SK-N-SH (cell line): ENCODE results near the gene CYP2A7. TPM values are rescaled to one million over a fixed set of nuclear protein-coding genes. Genes with fewer than 3 reads are reported as not detected.
"Not testable (repeated sequence)": the region's sequence is repeated elsewhere in the genome, so short reads cannot be mapped to it uniquely, and the experiment has no call there.

Experiments
- CTCF ChIA-PET: fragments of 300-600, 350-600 bp; formaldehyde crosslinking; extraction: SDS; loops from one replicate; lab custom pipeline; 2021; lab: Yijun Ruan, JAX
- POLR2A ChIA-PET: fragments of 350-600 bp; sonication (Branson Sonifier 250); formaldehyde crosslinking; extraction: SDS; loops from one replicate; lab custom pipeline; 2020; ENCODE audit warnings: antibody characterized with exemption, inconsistent platforms; lab: Yijun Ruan, JAX
- DNase-seq: peaks from one replicate; pipeline ENCODE4 v3.0.0; 2012
- H2AFZ ChIP-seq: fragments of 200-600 bp; sonication (generic); 2 replicates; pipeline ENCODE4 v1.8.1; 2016; ENCODE audit warnings: antibody characterized with exemption, mild to moderate bottlenecking, low read depth
- H3F3A ChIP-seq: fragments of 200-600 bp; sonication (generic); replicated peaks from 2 replicates; pipeline ENCODE3; 2016; ENCODE audit warnings: antibody characterized with exemption, mild to moderate bottlenecking; ENCODE audit not compliant: insufficient read depth
- H3K27ac ChIP-seq, 2 experiments: fragments of 200-500 bp in 1 of 2; fragments of 200-600 bp in 1 of 2; sonication (Bioruptor generic) in 1 of 2; sonication (generic), shearing (Covaris generic) in 1 of 2; 2 replicates each; pipeline versions ENCODE4 v1.5.1 to v1.6.1; 2014 to 2016; ENCODE audit warnings: low read depth in 2 of 2, inconsistent platforms in 1 of 2, low read length in 1 of 2, mild to moderate bottlenecking in 1 of 2, mixed read lengths in 1 of 2
- H3K27me3 ChIP-seq: fragments of 200-600 bp; sonication (generic), shearing (Covaris generic); 2 replicates; pipeline ENCODE4 v1.6.1; 2016; ENCODE audit warnings: mixed run types; ENCODE audit not compliant: insufficient read depth
- H3K36me3 ChIP-seq, 2 experiments: fragments of 200-500 bp in 1 of 2; fragments of 200-600 bp in 1 of 2; sonication (Bioruptor generic) in 1 of 2; sonication (generic) in 1 of 2; replicated peaks in 1 of 2; 2 replicates each; pipeline versions ENCODE3 to v1.5.1; 2014 to 2016; ENCODE audit warnings: low read length in 1 of 2, mild to moderate bottlenecking in 1 of 2; ENCODE audit not compliant: insufficient read depth in 2 of 2, control insufficient read depth in 1 of 2
- H3K4me1 ChIP-seq, 2 experiments: fragments of 200-500 bp in 1 of 2; fragments of 200-600 bp in 1 of 2; sonication (Bioruptor generic) in 1 of 2; sonication (generic), shearing (Covaris generic) in 1 of 2; 2 replicates each; pipeline versions ENCODE4 v1.5.1 to v1.6.1; 2014 to 2016; ENCODE audit warnings: low read depth in 1 of 2, low read length in 1 of 2, mixed run types in 1 of 2; ENCODE audit not compliant: insufficient read depth in 2 of 2, control insufficient read depth in 1 of 2
- H3K4me2 ChIP-seq: fragments of 200-600 bp; sonication (generic), shearing (Covaris generic); 2 replicates; pipeline ENCODE4 v1.6.1; 2017; ENCODE audit warnings: mixed run types
- H3K4me3 ChIP-seq, 2 experiments: fragments of 200-500 bp in 1 of 2; fragments of 200-600 bp in 1 of 2; sonication (Bioruptor generic) in 1 of 2; sonication (generic), shearing (Covaris generic) in 1 of 2; 2 replicates each; pipeline versions ENCODE4 v1.5.1 to v1.8.1; 2014 to 2016; ENCODE audit warnings: low read depth in 2 of 2, inconsistent platforms in 1 of 2, low read length in 1 of 2, mild to moderate bottlenecking in 1 of 2, mixed read lengths in 1 of 2, moderate library complexity in 1 of 2
- H3K79me2 ChIP-seq: fragments of 200-600 bp; sonication (generic); 2 replicates; pipeline ENCODE4 v1.8.1; 2017; ENCODE audit warnings: mild to moderate bottlenecking; ENCODE audit not compliant: insufficient read depth
- H3K9ac ChIP-seq: fragments of 200-600 bp; sonication (generic); 2 replicates; pipeline ENCODE4 v1.6.1; 2017; ENCODE audit warnings: mixed run types
- H3K9me2 ChIP-seq: fragments of 200-600 bp; sonication (generic); 2 replicates; pipeline ENCODE4 v1.6.1; 2017; ENCODE audit warnings: mixed run types
- H3K9me3 ChIP-seq: fragments of 200-600 bp; sonication (generic); 2 replicates; pipeline ENCODE4 v1.6.1; 2017; ENCODE audit warnings: mixed run types, mild to moderate bottlenecking, moderate library complexity
- H4K20me1 ChIP-seq: fragments of 200-600 bp; sonication (generic); 2 replicates; pipeline ENCODE4 v1.6.1; 2017; ENCODE audit warnings: mild to moderate bottlenecking, mixed run types; ENCODE audit not compliant: insufficient read depth
- EP300 ChIP-seq, 2 experiments: IDR thresholded peaks; 2 replicates each; pipeline versions ENCODE4 v1.4.0 to v1.6.1; 2012; ENCODE audit warnings: borderline replicate concordance in 1 of 2, low read depth in 1 of 2, low read length in 1 of 2
- FOSL2 ChIP-seq: IDR thresholded peaks from 2 replicates; pipeline ENCODE4 v1.4.0; 2012; ENCODE audit warnings: low read depth, mild to moderate bottlenecking, moderate library complexity, borderline replicate concordance
- GATA2 ChIP-seq: sonication (generic); formaldehyde crosslinking; IDR thresholded peaks from 2 replicates; pipeline ENCODE4 v1.5.0; 2020; ENCODE audit warnings: mild to moderate bottlenecking, missing genetic modification reagents
- MXI1 ChIP-seq: IDR thresholded peaks from 2 replicates; pipeline ENCODE4 v1.6.1; 2012; ENCODE audit warnings: mild to moderate bottlenecking, low read depth, low read length, improper control_type of control experiment
- NFIC ChIP-seq: IDR thresholded peaks from 2 replicates; pipeline ENCODE4 v1.4.0; 2012; ENCODE audit warnings: borderline replicate concordance
- RAD21 ChIP-seq: IDR thresholded peaks from 2 replicates; pipeline ENCODE4 v1.6.1; 2012; ENCODE audit warnings: mild to moderate bottlenecking, low read length
- REST ChIP-seq: IDR thresholded peaks from 2 replicates; pipeline ENCODE4 v1.6.1; 2012; ENCODE audit warnings: mild to moderate bottlenecking, low read depth, low read length, moderate library complexity
- SMC3 ChIP-seq: IDR thresholded peaks from 2 replicates; pipeline ENCODE4 v1.6.1; 2012; ENCODE audit warnings: low read depth, low read length, improper control_type of control experiment
- TAF1 ChIP-seq: IDR thresholded peaks from 2 replicates; pipeline ENCODE4 v1.6.1; 2012; ENCODE audit warnings: low read depth, mild to moderate bottlenecking, low read length, moderate library complexity, borderline replicate concordance
- USF2 ChIP-seq: fragments of 150-350 bp; IDR thresholded peaks from 2 replicates; pipeline ENCODE4 v1.6.1; 2017; ENCODE audit warnings: antibody characterized with exemption, low read length, low read depth, borderline replicate concordance
- YY1 ChIP-seq: IDR thresholded peaks from 2 replicates; pipeline ENCODE4 v1.4.0; 2012; ENCODE audit warnings: low read depth, mild to moderate bottlenecking
- WGBS: methylation state at CpG from one replicate; pipeline ENCODE4 v1.1.6; 2017; ENCODE audit warnings: low lambda C conversion rate; 5-methylcytosine and 5-hydroxymethylcytosine counted together
- polyA plus RNA-seq, 3 experiments: library from polyadenylated mRNA; depleted of rRNA; stranded (reverse); fragments of >200 nt; gene quantifications; 2 replicates each; pipeline ENCODE4 v1.2.3, GENCODE V29; 2012

Gene CYP2A7
- polyA plus RNA-seq, 1 of the 3 experiments (the other 2 are of a cell fraction) = not detected

- H3K9me3 ChIP-seq, H2AFZ ChIP-seq, DNase-seq, H3K4me2 ChIP-seq, H3F3A ChIP-seq, H3K27ac ChIP-seq, H3K4me3 ChIP-seq, H3K9me2 ChIP-seq, H3K79me2 ChIP-seq, H4K20me1 ChIP-seq, H3K36me3 ChIP-seq, CTCF ChIA-PET, H3K4me1 ChIP-seq, POLR2A ChIA-PET, H3K9ac ChIP-seq: not testable (repeated sequence)
- H3K27me3 ChIP-seq = peaks cover 39% of the 10 kb centered on the region; the same call in 1 of the 2 replicates
- WGBS = 19% methylated on average over 2 of the region's 2 CpGs
Measured at GRCh38 chr19:40873873-40874272, 8.2 kb downstream of the CYP2A7 start.

- H3K9me3 ChIP-seq = no peaks in the 10 kb centered on the region
- H3K27me3 ChIP-seq = peaks cover 25% of the 10 kb centered on the region; the same call in 1 of the 2 replicates
- no peak overlapping the region for H3K9ac ChIP-seq
- H3K4me3 ChIP-seq = no peak overlapping the region
- no peaks in the 10 kb centered on the region for H3F3A ChIP-seq
- H3K4me2 ChIP-seq = no peak overlapping the region
- no peak overlapping the region for H2AFZ ChIP-seq
- no peaks in the 10 kb centered on the region for H3K79me2 ChIP-seq
- no peak for DNase-seq
- POLR2A ChIA-PET = no interaction called here
- H3K36me3 ChIP-seq = no peaks in the 10 kb centered on the region
- 35% methylated on average over 2 of the region's 2 CpGs for WGBS
- H3K27ac ChIP-seq = no peak overlapping the region
- no peaks in the 10 kb centered on the region for H4K20me1 ChIP-seq
- TF ChIP-seq RAD21 (no peak), GATA2 (no peak), TAF1 (no peak), MXI1 (no peak), EP300 (IDR thresholded peaks at IDR 0.05; ENCODE audit: borderline replicate concordance in 1 of 2, low read depth in 1 of 2, low read length in 1 of 2) (no peak), USF2 (no peak), SMC3 (no peak), REST (no peak), NFIC (no peak), YY1 (no peak), FOSL2 (no peak)
- CTCF ChIA-PET = interaction anchor here (1.3 kb wide), 1 partner anchor 65 kb away, joined by 4 read pairs; no protein-coding TSS in a partner anchor
- no peaks in the 10 kb centered on the region for H3K9me2 ChIP-seq
- H3K4me1 ChIP-seq = no peaks in the 10 kb centered on the region
Measured at GRCh38 chr19:40872209-40872608, 9.8 kb downstream of the CYP2A7 start.
